Stimulated activated CD8-positive, alpha-beta memory T cell treated with anti-CD3 and anti-CD28 coated beads, Interleukin-2, amount 100 ng/mL, for 48 hours (primary cell): ENCODE data around the gene SMIM35.

Experiments
- DNase-seq, 2 donors: peaks; one replicate each; pipeline ENCODE4 v3.0.0-alpha.2; 2020; ENCODE audit warnings: low read depth in 2 of 2

Gene SMIM35

GRCh38 chr11:117958949-117959348 is 127.8 kb downstream of the SMIM35 start:
- DNase-seq = no peak
